HT-29 (cell line): ENCODE data around the gene MMP24OS. TPM values are rescaled to one million over a fixed set of nuclear protein-coding genes. Genes with fewer than 3 reads are reported as not detected.

Experiments used
- DNase-seq: peaks from one replicate; pipeline ENCODE4 v3.0.0-alpha.2; 2015; ENCODE audit warnings: low spot score
- total RNA-seq: library from RNA; depleted of rRNA; stranded (reverse); fragments of >200 nt; shearing (Covaris generic); gene quantifications from 2 replicates; pipeline ENCODE4 v1.2.3, GENCODE V29; 2014

The MMP24OS gene
- total RNA-seq, 1 experiment from 2014 or later = 31.6 TPM

DNA sequence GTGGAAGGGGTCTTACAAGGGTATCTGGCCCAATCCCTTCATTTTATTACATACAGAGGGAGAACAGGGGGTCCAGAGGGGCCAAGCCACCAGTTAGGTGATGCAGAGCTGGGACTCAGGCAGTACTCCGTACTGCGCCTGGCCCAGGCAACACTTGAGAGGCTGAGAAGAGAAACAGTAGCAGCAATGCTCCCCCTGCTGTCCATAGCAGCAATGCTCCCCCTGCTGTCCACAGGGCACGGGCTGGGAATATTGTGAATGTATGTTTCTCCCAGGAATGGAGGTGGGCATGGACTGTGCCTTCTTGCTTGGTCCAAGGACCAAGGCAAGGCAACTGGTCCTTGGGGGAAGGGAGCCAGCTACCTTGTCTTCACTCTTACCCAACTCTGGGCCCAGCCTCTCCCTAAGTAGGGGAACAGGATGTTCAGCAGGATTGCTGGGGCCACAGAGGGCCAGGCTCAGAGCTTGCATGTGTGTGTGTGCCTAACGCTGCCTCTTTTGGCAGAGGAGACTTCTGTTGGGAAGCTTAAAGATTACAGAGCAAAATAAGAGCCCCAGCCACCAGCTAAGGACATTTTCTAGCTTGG, 29.1 kb upstream of the MMP24OS start:
- DNase-seq = peak; percentile 84

DNA sequence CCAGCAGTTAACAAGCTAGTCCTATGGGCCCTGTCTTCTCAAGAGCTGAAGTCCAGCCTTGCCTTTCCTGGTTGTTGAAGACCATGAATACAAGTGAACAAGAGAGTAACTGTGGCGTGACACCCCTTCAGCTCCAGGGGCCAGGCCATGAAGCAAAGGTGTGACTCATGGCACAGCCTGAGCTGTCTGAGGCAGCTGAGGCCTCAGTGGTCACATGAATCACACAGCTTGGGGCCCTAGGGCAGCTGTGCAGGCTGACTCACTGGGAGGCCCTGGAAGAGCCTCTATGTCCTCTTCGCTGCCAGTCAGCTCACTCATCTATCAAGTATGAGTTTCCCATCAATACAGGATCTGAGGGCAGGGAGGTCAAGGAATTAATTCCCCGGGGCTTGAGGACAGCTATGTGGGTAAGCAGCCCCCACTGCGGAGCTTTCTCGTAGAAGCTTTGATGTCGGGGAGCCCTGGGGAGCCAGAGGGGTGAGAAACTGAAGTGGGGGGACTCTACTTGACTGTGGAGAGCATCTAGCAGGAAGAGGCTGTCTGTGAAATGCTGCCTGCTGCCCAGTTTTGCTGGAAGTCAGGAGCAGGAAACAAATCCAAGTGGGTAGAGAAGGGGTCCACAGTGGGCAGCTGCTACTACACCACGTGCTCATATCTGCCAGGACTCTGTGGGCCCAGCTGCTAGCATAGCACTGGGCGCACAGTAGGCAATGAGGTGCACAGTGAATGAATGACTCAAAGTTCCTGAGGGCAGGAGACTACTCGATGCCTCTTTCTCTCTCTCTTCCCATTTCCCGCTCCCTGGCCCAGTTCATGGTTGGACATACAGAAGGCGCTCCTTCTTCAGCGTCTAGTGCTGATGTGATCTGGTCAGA, 28.0 kb upstream of the MMP24OS start:
- DNase-seq = peak; percentile 89

DNA sequence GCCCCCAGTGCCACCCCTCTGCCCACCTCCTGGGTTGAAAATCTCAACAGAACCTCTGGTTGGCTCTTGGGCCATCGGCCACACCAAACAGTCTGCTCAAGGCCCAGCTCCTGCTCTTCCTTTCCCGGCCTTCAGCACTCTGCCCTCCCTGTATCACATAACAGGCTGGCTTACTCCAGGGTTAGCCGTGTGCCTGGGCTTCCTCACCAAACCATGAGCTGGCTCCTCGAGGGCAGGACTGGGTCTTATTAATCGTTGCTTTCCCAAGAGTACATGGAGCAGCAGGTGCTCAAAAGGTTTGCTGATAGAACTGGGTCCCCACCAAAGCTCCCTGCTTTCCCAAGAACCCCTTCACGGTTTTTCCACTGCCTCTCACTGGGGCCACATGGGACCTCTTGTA, 27.0 kb upstream of the MMP24OS start:
- no peak for DNase-seq

DNA sequence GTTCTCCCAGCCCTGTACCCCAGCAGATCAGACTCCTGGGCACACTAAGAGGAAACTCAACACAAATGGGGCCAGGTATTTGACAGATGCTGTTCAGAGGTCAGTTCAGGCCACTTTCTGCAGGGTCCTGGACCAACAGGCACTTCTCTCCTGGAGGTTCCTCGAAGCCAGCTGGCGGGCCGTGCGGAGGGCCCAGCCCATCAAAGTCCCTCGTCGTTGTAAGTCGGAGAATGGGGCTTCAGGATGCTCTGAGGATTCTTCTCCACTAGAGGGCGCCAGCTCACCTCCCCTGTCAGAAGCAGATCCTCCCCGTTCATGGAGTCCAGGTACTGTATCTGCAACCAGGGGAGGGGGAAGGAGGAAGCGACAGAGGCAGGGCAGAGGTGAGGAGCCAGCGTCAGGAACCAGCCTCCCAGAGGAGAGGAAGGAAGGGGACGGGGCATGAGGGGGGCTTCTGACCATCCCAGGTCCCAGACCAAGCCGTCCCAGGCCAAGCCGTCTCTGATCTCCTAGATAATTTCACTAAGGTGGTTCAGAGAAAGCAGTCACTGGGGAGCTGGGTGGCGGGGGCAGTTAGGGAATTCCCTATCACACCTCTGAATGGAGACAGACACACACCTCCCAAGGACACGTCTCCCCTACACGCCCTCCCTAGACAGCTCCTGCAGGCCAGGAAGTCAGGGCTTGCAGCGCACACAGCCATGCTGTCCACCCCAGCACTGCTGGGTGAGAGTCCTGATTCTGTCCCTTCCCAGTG, 26.0 kb upstream of the MMP24OS start:
- peak; percentile 99 for DNase-seq

DNA sequence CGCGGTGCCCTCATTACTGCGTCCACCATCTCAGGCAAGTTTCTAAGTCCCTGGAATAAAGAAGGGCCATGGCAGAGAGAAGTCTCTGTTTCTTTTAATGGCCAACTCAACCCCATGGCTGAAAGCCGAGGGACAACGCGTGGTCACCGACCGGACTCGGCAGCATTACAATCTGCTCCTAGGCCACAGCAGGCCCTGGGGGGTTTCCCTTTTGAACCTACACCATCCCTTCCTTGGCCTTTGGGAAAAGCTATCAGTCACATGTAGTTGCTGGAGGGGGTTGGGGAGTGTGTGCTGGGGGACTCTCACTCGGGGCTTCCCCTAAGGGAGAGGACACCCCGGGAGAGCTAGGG, 25.4 kb upstream of the MMP24OS start:
- no peak for DNase-seq

DNA sequence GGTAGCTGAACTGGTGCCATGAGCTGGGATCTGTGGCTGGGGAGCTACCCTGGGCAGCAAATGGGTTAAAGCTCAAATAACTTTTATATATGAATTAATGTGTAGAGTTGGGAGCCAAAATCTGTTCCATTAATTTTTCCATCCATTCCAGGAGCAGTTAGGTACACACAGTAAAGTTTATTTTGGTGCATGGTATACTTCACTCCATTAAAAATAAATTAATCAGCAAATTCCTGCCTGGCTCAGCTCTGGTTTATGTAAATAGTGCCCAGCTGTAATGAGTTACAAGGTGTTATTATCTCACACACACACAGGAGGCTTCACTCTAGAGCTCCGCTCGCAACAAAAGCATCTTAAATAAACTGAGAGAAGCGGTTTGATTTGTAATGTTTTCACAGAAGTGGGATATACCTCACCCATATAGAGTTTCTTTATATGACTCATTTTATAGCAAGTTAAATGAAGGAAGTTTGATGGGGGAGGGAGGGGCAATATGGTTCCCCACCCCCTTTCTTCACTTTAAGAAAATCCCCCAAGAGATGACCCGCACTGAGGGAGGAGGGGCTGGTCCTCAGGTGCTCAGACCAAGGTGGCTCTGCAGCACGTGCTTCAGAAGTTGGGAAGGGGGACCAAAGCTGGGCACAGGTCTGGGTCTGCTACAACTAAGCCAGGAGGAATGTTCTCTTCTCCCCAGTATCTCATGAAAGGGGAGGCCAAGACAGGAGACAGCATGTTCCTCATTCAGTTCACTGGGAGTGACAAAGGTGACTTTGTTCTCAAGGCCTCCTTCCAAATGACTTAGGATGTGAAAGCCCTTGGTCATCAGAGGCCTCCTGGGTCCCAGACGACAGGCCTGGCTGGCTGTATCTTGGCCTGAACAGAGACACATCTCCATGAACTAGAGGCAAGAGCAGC, 24.8 kb upstream of the MMP24OS start:
- DNase-seq = no peak

DNA sequence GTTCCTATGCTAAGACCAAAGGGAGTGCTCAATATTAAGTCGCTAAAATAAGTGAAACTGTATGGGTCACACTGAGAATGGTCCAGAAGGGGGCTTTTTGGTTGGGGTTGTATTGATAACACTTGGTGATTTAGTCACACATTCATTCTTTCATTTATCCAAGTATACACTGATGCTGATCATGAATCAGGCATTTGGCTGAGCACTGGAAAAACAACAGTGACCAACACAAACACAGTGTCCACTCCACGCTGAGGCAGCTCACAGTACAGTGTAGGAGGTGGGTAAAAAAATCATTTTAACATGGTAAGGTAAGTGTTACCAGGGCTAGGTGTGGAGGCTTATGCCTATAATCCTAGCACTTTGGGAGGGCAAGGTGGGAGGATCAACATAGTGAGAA, 23.5 kb upstream of the MMP24OS start:
- no peak for DNase-seq

DNA sequence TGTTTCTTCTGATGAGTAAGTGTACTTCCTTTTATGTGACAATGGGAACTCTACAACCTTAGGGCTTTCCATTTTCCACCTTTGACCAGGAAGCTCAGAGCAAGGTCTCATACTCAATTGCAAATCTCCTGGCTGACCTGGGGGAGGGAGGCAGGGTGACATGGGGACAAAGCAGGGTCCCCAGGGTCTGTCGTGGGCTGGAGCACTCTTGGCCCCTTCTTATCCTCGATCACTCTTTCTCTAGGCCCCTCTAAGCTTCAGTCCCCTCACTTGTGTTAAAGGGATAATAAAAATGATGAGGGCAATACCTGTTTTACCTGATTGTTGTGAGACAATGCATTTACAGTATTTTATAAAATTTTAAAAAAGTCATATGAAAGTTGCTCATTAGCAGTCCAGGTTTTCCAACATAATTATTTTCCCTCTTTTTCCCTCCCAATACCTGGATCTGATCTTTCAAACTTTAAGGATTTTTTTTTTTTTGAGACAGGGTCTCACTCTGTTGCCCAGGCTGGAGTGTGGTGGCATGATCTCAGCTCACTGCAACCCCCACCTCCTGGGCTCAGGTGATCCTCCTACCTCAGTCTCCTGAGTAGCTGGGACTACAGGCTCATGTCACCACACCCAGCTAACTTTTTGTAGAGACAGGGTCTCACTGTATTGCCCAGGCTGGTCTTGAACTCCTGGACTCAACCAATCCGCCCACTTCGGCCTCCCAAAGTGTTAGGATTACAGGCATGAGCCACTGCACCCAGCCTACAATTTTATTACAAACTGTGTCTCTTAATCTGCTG, 22.7 kb upstream of the MMP24OS start:
- DNase-seq = no peak

DNA sequence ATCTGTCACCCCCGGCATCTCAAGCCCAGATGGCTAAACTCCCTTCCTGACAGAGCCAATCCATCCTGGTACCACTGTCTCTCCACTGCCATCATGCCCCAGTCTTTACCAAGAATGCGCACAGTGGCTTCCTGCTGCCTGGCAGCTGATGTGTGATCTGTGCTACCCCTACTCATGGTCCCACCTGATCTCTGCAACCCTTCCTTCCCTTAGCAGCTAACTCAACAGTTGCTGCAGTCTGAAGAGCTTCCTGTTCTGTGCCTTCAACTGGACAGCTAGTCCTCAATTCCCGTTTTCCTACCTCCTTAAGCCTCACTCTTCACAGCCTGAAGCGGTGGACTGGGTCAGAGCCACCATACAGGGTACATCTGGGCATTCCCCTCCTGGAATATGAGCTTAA, 21.9 kb upstream of the MMP24OS start:
- DNase-seq = no peak

DNA sequence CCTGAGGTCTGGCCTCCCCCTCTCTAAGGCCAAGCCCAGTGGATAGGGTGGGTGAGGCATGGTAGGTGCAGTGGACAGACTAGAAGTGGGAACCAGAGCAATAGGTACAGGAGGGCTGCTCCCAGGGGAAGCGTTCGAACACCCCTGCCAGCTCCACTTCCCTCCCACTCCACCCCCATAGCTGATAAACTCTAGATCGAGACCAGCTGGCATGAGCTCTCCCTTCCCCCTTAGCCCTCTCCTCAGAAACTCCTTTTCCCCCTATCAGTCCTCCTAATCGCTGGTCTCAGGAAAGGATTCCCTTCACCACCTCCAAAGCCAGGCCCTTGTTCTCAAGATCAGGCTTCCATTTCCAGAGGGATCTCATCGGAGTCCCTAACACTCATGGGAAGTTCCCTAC, 20.3 kb upstream of the MMP24OS start:
- DNase-seq = no peak

DNA sequence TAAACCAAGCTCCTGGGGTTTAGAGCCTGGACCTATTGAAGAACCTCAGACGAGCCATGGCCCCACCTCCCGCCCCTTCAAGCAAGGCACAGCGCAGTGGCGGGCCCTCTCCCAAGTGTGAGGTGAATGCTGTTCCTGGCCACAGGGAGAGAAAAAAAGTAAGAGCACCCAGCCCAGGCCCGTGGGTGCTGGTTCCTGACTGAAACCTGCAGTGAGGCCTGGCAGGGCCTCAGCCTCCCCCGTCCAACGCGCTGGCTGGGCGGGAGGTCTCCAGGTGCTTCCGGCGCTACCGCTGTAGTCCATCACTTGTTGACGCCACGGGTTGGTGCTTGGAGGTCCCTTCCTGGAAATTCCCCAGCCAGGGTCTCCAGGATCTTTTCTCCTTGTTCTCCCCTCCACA, 19.8 kb upstream of the MMP24OS start:
- no peak for DNase-seq

DNA sequence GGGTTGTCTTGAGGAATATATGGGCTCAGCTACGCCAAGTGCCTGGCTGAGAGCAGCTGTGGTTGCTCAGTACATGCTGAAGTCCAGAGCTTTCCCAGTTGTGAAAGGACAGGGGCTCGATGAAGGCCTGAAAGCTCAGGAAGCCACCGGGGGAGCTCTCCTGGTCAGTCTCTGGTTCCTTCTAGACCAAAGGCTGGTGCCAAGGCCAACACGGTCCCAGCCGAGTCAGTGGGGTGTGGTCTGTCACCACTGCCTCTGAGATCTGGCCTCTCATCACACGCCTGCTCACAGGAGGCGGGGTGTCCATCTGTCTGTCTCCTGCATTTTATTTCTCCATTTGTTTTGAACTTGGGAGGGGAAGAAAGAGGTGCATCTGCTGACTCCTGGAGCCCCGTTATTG, 19.2 kb upstream of the MMP24OS start:
- DNase-seq = no peak

DNA sequence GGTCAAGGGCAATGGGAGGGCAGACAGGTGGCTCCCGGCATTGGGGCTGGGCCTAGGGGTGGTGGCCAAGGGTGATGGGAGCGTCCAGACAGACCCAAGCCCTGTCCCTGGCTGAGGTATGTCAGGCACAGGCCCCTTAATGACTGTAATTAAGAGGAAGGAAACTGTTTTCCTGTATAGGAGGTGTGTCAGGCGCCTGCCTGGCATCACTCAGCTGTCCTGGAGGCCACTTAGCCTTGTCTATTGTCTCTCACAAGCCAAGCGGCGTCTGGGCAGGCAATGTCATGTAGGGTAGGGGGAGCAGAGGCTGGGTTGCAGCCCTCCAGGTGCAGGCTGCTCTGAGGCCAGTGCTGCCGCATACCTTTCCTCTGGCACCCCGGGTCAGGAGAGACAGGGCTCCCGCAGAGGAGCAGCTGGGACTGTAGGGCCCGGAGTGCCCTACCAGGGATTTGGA, 18.2 kb upstream of the MMP24OS start:
- no peak for DNase-seq

DNA sequence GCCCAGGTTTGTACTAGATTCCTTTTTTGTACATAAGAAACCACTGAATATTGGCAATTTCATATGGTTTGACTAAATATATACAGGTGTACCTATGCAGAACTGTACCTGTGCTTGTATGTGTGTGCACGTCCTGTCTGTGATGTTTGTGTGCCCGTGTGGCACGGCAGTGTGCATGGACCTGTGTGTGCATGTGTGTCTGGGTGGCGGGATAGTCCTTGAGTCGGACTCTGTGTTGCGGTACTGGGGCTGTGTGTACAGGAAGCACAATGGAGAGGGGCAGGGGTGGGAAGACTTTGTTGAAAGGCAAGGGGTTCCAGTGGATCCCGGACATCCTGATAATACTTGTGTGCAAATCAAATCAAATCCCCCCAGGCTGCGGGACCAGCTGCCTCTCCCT, 17.8 kb upstream of the MMP24OS start:
- DNase-seq = no peak

DNA sequence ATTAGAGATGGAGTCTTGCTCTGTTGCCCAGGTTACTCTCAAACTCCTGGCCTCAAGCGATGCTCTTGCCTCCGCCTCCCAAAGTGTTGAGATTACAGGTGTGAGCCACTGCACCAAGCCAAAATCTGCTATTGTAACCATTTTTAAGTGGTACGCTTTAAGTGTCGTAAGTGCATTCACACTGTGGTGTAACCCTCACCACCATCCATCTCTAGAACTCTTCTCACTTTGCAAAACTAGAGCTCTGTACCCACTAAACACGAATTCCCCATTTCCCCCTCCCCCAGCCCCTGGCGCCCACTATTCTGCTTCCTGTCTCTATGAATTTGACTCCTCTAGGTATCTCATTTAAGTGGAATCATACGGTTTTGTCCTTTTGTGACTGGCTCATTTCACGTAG, 17.1 kb upstream of the MMP24OS start:
- DNase-seq = no peak

DNA sequence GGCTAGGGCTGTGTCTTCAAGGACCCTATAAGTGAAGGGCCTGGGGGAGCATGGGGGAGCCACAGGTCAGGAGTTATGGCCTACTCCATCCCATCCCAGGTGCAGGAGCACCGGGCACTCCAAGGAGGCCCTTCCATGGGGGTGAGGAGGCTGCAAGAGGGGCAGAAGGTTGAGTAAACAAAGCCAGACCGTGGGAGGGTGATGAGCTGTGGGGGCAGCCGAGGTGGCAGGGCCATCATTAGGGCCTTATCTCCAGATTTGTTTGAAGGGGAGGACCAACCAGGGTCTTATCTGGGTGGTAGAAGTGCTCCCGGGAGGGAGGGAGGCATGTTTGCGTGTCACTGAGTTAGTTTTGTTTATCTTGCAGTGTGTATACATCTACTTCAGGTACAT, 16.4 kb upstream of the MMP24OS start:
- DNase-seq = no peak

DNA sequence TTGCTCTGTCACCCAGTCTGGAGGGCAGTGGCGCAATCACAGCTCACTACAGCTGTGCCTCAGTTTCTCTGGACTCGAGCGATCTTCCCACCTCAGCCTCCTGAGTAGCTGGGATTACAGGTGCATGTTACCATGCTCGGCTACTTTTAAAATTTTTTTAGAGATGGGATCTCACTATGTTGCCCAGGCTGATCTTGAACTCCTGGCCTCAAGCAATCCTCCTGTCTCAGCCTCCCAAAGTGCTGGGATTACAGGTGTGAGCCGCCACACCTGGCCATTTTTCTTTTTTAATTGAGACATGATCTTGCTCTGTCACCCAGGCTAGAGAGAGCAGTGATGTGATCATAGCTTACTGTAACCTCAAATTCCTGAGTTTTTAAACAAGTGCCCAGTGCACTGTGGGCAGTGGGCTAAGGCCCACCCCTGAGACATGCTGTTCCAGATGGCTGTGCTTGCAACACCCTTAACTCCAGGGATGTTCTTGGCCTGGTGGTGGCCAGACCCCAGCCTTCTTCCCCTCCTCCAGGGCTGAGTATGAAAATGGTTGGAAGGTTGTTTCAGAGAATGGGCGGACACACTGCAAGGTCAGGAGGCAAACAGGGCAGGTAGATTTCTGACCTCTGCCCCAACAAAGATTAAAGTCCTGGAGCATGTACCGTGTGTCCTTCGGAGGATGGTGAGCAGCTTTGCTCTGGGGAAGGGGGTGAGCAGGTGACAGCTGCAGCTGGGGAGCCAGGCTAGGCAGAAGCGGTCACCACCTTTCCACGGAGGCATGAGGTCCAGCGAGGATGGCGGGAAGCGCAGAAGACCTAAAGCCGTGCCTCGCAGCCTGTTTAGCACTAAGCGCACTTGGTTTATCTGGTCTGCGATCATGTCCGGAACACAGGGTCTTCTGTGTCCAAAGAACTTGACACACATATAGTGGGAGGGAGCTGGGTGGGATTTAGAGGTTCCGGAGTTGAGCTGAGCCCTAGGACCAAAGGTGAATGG, 15.7 kb upstream of the MMP24OS start:
- DNase-seq = no peak

DNA sequence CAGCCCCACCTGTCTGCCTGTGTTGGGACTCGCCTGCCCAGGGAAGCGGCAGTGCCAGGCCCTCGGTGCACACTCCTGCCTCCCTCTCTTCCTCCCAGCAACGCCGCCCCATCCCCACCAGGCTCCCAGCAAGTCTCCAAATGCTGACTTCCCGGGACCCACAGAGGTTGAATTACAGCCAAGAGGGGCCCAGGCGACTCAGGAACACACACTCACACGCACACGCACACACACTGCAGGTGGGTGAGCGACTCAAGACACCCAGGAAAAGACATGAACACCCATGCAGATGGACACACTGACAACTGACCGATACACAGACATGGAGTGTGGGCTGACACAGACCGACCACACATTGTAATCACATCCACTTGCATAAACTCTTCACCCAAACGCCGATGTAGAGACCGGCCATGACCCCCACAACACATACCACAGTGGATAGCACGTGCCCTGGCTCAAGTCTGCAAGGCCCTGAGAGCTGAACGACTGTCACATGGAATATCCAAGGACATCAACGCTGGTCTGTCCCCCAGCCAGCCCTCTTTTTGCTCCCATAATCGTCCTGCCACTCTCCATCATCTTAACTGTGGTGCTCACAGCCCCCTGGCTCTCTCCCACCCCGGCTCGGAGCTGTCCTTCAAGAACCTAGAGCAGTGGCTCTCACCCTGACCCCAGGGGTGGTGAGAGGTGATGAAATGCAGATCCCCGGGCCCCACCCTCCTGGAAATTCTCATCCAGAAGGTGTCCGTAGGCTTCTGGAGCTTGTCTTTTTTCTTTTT, 14.8 kb upstream of the MMP24OS start:
- no peak for DNase-seq
